B cell (primary cell): Measurements from ENCODE around the gene SHISA2.

Experiments
- CTCF ChIP-seq: fragments of 200-600 bp; IDR thresholded peaks from one replicate; pipeline ENCODE4 v1.8.0; 2022; ENCODE audit warnings: antibody characterized with exemption, mild to moderate bottlenecking
- EZH2 ChIP-seq: IDR thresholded peaks from 2 replicates; pipeline ENCODE4 v1.6.1; 2012; ENCODE audit warnings: borderline replicate concordance, low read depth, mild to moderate bottlenecking, moderate library complexity, low read length; ENCODE audit not compliant: insufficient read depth, poor library complexity, severe bottlenecking

GRCh38 chr13:26012995-26013394 lies 38.8 kb downstream of the SHISA2 start:
- TF ChIP-seq CTCF (no peak), EZH2 (no peak)
